GM19193 (cell line): Measurements from ENCODE around the gene ATP2A2.

Experiments
- POLR2A ChIP-seq: IDR thresholded peaks from 4 replicates; pipeline ENCODE4 v1.6.1; 2011; ENCODE audit not compliant: insufficient read depth, insufficient read length; ENCODE audit errors: extremely low read depth

ATP2A2 gene

DNA sequence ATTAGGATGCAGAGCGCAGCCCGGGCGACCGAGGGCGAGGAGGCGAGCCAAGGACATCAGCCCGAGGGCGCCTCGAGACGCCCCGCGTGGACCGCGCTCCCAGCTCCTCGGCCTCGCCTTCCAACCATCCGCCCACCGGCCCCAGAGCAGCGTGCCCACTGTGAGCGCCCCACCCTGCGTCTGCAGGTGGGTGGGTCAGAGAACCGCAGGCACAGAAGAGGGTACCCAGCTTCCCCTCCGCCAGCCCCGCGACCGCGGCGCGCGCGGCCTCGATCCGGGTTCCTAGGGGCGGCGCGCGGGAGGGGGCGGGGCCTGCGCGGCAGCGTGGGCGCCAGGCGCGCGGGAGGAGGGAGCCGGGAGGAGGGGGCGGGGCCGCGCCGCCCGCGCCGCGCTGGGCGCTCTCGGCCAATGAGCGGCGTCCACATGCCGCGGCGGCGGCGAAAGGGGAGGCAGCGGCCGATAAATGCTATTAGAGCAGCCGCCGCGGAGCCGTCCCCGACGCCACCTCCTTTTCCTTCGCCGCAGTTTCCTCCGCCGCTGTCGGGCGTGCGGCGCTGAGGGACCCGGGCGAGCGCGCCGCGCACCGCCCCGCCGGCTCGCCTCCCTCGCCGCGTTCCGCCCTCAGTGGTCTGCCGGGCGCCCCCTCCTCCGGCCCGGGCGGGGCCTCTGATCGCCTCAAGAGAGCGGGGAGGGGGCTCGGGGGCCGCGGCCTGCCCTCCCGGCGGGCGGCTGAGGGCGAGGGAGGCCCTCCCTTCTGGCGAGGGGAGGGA is at the start of gene ATP2A2:
Gene ATP2A2 (plus strand): TSS at position 469 of the 770 bp plus-strand sequence. CDS start 543 bp downstream, outside the sequence.
- peak; percentile 98 for TF ChIP-seq POLR2A

DNA sequence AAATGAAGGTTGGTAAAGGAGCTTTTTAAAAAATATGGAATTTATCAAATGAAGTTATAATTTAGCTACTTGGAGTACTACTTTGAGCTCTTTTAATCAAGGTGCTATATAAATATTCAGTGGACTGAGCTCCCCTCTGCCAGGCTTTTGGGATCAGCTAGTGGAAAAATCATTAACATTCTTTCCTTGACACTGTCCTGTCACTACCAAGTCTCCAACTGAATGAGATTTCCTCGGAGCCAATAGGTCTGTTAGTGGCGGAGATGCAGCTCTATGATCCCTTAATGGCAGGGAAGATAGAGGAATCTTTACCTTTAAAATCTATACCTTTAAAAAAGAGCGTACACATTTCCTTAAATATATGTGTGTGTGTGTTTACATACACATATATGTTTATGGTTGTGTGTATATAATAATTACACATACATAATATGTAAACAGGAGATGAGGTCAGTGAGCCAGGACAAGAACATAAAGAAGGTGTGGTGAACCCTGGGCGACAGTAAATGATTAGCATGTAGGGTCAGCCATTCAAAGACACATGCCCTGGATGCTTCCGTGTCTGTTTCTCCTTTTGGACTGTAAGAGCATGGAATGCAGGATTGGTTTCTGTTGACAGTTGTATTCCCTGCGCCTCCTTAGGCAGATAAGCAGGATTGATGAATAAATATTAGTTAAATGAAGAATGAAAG is 47.7 kb upstream of the ATP2A2 start:
- TF ChIP-seq POLR2A = no peak

DNA sequence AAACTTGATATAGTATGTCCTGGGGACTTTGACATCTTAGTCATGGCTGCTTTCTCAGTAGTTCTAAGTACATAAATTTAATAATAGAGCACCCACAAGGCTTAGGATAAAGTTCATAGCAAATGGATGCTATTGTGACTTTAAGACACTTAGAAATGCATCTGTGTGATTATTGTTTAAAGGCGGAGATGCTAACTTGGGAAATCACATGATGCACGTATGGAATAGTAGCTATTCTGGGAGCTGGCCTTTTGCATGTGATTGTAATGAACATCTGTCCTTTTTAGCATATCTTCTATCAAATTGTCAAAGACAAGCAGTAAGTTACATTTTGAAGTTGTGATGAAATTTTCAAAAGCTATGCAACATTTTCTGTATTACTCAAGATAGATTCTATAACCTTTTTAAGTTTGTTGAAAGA is 46.7 kb upstream of the ATP2A2 start:
- TF ChIP-seq POLR2A = no peak

DNA sequence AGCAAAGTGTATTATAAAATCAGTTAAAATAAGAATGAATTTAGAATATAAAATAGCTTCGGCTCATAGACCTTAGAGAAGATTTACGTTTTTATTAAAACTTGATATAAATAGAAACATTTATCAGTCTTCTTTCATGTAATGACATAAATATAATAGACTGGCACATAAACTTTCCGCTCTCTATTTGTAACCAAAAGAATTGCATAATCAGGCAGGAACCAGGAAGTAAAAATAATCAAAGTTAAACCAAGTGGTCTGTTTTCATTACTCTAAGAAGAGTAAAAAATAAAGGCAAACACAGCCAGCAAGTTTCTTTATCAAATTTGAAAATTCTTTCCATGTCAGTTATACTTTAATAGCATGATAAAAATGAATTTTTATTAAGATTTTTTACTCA is 46.3 kb upstream of the ATP2A2 start:
- no peak for TF ChIP-seq POLR2A

DNA sequence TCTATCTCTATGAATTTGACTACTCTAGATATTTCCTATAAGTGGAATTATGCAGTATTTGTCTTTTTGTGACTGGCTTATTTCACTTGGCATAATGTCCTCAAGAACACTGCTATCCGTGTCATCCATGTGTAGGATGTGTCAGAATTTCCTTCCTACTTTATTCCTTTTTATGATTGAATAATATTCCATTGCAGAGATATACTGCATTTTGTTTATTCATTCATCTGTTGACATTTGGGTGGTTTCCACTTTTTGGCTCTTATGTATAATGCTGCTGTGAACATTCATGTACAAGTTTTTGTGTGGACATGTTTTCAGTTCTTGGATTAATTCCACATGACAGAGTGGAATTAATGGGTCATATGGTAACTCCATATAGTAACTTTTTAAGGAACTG is 45.7 kb upstream of the ATP2A2 start:
- no peak for TF ChIP-seq POLR2A

DNA sequence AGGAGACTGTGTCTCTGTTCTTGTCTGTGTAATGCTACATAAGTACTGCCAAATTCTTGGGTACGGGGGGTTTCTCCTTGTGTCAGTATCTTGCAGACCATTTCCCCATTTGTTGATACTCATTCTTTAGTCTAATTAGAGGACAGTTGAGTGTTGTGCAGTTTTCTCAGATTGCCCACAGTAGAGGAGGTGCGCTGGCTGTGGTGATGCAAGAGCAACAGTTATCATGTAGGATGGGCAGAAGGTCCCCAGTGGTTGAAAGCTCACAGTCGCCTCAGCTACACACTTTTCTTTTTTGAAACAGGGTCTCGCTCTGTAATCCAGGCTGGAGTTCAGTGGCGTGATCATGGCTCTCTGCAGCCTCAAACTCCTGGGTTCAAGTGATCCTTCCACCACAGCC is 37.8 kb upstream of the ATP2A2 start:
- no peak for TF ChIP-seq POLR2A

DNA sequence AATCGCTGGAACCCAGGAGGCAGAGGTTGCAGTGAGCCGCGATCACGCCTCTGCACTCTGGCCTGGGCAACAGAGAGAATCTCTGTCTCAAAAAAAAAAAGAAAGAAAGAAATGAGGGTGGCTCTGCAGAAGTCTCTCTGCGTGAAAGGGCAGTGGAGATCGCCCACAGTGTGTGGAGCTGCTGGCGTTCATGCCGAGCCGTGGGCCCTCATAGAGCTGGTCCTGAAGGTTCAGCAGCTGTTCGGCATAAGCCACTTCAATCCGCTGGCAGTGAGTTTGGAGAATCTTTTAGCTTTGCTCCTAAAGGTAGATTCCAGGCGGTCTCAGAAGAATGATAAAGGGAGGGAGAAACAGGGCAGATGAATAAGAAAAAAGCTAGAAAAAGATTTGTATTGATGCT is 36.7 kb upstream of the ATP2A2 start:
- no peak for TF ChIP-seq POLR2A

DNA sequence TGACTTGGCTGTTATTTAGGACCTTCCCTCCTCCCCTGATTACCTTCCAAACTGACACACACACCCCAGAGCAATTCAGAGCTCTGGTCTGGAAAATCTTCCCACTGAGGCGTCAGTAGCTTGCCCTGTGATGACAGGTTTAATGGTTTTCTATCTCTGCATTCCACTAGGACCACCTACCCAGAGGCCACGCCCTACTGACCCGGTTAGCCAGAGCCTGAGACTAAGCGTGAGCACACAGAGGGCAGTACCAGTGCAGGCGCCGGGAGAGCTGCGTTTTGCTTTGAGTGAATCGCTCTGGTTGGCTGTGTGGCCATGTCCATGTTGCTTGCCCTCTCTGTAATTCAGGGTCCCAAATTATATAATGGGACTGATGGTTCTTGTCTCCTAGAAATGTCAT is 36.2 kb upstream of the ATP2A2 start:
- no peak for TF ChIP-seq POLR2A

DNA sequence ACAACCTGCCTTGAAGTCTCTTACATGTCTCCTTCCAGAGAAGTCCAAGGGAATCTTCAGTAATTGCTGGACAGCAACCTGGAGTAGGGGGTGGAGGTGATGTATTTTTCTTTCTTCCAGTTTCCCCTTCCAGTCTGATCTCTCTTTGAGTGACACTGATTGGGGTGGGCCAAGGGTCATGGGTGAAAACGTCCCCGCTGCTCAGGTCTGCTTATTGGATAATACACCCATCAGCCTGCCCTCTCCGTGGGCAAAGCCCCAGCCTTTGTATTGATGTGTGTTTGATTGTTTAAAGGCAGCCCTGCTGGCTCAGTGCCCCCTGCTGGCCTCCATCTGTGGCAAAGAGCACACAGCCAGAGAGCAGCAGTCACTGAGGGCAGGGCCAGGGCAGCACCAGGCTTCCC is 35.7 kb upstream of the ATP2A2 start:
- no peak for TF ChIP-seq POLR2A

DNA sequence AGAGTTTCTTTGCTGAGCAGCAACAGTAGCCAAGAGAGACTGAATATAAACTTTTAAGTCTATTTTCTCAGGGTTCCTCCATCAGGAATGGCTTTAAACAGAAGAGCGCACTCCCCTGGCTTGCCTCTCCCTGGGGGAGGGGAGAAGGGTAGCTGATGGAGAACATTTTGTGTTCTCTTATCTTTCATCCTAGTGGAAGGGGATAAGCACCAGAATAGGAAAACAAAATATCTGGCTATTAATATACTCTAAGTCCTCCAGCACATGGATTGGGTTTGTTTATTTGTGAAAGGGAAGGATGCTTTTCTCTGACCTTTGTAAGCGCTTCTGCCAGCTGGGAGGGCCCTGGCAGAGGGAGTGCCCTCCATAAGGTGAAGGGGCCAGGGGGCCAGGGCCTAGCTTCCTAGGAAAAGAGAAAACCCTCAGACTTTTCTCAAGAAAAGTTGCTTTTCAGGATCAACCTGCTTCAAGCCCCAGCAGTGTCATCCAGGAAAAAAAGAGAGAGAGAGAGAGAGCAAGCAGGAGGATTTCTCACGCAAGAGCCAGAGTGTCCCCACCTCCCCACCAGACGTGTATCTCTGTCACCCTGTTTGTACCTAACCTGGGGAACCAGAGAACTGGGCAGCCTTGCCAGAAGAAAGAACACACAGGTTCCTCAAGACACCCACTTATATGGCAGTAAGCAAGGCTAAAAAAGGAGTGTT is 34.3 kb upstream of the ATP2A2 start:
- no peak for TF ChIP-seq POLR2A

DNA sequence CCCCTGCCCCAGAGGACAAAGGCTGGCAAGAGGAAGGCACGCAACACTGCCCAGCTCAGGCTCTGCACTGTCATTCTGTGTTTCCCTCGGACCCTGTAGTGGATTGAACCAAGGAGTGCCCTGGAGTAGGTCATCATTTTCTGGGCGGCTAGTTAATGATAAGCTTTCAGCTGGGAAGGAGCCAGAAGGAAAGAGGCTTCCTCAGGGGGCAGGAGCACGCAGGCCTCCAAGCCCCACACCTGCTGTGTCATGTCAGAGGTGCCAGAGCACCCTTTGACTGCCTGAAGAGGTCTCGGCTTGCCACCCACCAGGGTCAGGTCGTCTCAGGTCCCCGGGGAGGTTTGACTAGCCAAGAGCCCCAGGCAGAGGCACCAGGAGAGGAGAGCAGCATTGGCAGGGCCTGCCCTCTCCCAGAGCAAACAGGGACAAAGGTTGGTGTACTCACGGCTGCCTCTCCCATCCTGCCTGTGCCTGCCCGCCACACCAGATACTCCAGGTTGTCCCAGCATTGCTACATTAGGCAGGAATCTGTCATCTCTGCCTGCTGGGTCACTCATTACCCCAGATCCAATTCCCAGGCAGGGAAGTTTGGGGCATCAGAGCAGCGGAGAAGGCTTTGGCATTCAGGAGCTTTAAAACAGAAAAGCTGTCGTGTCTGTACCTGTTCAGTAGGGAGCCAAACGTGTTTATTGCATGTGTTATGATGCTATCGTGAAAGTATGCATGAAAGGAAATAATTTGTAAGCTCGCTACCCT is 33.5 kb upstream of the ATP2A2 start:
- TF ChIP-seq POLR2A = no peak

DNA sequence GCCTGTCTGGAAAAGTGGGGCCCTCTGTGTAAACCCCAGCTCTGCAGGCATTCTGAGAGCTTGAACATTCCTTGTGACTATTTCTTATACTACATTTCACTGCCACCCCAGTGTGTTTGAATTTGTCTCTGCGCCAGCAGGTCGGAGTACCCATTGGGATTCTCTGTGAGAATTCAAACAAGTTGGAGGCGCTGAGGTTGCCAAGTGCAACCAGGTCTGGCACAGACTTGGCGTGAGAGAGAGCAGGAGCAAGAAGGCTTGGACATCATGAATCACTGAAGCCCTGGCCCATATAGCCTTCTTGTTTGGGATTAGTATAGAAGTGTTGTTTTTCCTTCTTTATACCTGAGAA is 33.0 kb upstream of the ATP2A2 start:
- no peak for TF ChIP-seq POLR2A

DNA sequence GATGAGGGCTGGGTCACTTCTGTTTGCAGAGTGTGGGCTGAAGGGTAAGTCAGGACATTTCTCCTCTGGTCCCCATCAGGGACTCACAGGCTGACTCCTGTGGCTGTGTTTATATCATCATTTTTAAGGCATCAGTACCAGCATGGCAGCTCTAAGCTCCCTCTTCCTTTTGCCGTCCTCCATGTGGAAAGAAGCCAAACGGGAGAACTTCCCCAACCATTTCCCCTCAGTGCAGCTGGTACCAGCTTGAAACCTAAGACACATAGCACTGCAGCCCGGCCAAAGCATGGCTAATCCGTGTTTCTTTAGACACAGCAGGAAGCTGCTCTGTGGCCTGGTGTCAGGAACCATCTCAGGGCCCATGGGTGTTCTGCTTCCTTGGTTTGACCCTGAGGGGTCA is 31.9 kb upstream of the ATP2A2 start:
- no peak for TF ChIP-seq POLR2A

DNA sequence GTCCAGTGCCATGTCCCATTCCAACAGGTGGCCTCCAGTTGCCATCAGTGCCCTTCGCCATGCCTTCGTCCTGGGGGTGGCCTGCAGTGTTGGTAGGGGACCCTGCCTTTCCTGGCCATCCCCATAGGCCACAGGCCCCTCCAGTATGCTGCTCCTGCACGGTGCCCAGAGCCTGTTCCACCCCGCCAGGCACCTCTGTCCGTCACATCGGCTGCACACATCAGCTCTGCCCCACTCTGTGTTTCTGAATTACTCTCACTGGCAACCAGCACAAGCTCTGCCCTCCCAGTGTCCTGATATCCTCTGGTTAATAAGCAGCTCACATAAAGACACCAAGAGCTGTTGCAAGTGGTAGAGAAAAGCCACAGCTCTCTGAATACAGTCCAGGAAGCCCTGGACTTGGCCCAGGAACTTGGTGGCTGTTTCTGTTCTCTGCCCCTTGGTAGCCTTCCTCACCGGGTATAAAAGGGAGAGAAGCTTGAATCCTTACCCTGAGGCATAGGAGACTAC is 31.3 kb upstream of the ATP2A2 start:
- TF ChIP-seq POLR2A = no peak

DNA sequence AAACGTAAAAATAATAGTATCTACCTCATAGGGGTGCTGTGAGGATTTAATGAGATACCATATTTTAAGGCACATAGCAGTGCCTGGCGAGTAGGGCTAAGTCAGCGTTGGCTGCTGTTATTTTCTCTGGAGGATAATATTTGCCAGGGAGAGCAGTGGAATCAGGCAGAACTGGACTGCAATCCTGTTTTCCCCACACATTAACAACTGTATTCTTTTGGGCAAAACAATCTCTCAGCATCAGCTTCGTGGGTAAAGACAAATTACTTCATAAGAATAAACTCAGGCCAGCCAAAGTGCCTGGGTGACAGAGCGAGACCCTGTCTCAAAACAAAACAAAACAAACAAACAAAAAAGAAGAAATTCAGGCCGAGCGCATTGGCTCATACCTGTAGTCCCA is 29.7 kb upstream of the ATP2A2 start:
- TF ChIP-seq POLR2A = no peak
